22Rv1 (cell line): Measurements from ENCODE around the gene MAVS.

ENCODE experiments used
- CTCF ChIP-seq: fragments of 450-650 bp; IDR thresholded peaks from 2 replicates; pipeline ENCODE4 v1.5.1; 2017; ENCODE audit warnings: mild to moderate bottlenecking
- ZFX ChIP-seq: fragments of 450-650 bp; IDR thresholded peaks from 2 replicates; pipeline ENCODE4 v1.6.1; 2017; ENCODE audit warnings: antibody characterized with exemption, borderline replicate concordance

- TF ChIP-seq CTCF (no peak), ZFX (no peak)
These were observed 41.9 kb upstream of the MAVS start for GRCh38 chr20:3804781-3805180.
